ENCODE data around the gene DCLK3.
A peak's percentile ranks its signal among the peaks of the same experiment; 100 is the strongest.

Gene DCLK3

GRCh38 chr3:36707623-36708409, 56.5 kb downstream of the DCLK3 start:
- DNase-seq: no peak

GRCh38 chr3:36705015-36705414, 59.3 kb downstream of the DCLK3 start:
- DNase-seq: no peak

DNA sequence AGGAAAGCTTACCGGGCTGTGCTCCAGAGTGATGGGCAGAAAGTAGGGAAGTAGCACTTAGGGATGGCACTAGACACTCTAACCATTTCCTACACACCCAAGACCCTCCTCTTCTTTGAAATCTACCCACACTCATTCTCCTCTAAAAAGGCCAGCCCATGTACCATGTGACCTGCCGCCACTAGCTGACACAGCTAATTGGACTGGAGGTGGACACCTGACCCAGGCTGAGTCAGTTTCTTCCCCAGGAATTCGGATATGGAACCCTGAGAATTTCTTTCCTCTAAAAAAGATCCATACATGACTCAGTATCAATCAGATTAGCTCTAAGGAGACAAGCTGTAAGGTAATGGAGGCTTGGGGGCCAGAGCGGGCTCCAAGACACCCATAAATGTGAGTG, 60.1 kb downstream of the DCLK3 start:
- no peak for DNase-seq

DNA sequence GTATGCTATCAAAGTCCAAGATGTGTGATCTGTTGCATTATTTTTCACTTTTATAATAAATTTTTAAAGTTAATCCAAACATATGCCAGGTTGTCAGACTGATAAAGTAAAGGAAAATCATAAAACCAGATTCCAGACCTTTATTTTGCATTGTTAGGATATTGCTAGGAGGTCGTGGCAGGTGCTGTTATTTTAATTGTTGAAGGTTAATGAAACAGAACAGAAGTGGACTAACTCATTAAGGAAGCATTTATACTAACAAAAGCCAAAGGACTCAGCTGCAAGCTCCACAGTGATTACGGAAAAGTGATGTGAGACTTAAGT, 63.1 kb downstream of the DCLK3 start:
- no peak for DNase-seq

DNA sequence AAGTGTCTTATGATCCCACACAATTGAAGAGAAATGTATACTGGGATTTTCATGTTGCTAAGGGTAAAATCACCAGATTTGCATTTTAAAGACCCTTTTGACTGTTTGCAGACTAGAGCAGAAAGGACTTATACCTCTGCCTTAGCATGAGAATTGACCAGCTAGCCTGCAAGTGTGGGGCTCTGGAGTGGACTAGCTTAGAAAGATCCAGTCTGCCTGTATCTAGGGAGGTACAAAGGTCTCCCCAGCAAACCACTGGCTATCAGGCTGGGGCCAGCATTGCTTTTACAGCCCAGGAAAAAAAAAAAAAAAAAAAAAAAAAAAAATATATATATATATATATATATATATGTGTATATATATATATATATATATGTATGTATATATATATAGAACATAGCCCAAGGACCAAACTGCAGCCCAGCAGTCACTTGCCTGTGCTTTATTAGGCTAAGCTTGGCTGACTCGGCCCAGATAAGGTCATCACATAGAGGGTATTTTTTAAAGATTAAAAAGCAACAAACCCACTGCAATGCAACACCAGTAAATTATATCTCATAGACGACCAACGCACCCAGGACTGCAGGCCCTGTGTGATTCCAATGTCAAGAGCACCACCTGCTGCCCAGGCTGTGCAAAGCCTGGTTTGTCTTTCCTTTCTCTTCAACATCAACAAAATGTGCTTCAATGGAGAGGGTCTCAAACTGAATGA, 63.7 kb downstream of the DCLK3 start:
- DNase-seq: peak; percentile 72

- DNase-seq: no peak
Measured at GRCh38 chr3:36698314-36698713, 66.0 kb downstream of the DCLK3 start.

- DNase-seq: no peak
Measured at GRCh38 chr3:36697229-36698001, 66.9 kb downstream of the DCLK3 start.

DNA sequence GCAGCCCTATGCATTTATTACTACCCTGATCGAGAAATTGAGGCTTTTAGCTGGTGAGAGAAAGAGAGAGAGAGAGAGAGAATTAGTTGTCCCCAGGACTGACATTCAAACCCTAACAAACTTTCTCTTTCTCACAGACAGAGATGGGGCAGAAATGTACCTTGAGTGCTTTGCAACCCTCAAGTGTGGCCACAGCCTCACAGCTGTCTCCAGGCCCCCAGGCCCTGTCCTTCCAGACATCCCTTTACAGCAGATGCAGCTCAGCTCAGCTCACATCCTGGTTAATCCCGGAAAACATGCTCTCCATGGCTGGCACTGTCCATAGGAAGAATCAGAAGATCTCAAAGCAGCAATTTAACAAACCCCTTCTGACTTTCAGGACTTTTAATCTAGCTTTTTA, 67.6 kb downstream of the DCLK3 start:
- no peak for DNase-seq

DNA sequence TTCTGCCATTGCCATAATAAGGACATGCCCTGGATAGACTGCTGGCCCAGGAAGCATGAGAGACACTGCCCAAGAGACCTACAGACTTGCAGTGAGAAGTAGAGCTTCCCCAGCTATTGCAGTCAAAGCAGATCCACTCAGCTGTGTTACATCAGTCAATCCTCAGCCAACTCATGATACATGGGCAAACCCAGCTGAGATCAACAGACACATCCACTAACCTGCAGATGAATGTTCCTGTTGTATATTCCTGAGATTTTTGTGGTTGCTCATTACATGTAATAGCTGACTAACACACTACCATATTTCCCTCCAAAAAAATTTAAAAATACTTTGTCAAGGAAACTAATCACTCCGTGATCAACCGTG, 68.6 kb downstream of the DCLK3 start:
- DNase-seq: no peak

GRCh38 chr3:36695113-36695768, 69.1 kb downstream of the DCLK3 start:
- no peak for DNase-seq

DNA sequence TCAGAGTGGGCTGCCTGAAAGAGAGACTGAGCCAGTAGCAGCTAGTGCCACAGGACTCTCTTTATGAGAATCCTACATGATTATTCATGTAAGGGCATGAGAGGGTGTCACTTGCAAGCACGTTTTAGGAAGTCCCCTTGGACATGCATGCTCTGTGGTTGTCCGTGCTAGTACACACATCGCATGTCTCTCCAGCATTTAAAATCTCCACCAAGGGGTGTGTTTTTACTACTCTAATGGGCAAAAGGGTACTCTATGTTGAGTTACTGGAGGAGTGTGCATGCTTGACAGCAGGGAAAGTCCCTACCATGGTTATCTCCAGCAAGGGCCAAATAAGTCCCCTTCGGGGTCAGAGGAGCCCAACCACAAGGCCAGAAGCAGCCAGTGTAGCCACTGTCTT, 70.7 kb downstream of the DCLK3 start:
- DNase-seq: no peak

DNA sequence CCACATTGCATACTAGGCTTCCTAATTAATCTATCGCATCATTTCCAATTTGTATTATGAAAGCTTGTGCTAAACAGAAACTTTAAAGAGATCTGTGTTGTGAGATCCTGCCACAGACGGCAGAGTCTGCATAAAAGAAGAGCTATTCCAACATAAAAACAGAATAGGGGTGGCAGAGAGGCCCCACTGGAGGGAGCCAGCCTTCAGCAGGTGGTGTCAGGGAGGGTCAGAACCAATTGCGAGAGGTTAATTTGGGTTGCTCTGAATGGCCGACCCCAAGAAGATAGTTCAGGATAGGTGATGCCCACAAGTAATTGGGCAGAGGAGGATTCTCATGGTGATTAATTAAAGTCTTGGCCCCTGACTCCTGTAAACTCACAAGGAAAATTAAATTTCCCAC, 74.8 kb downstream of the DCLK3 start:
- no peak for DNase-seq

DNA sequence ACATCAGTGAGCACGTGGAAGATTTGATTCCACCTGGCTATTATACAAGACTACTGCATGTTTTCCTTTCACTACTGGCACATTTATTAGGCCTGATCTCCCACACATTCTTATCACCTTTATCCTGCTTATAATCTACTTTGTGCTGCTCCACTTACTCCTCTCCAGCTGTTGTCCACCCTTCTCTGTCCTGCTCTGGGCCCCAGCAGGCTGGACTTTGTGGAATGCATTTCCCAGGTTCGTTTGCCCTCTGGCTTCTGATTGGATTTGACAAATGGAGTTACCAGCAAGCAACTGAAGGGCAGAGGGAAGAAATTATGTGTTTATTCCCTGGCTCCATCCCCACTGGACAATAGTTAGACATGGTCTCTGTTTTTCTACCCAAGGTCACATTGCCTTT, 75.5 kb downstream of the DCLK3 start:
- no peak for DNase-seq

DNA sequence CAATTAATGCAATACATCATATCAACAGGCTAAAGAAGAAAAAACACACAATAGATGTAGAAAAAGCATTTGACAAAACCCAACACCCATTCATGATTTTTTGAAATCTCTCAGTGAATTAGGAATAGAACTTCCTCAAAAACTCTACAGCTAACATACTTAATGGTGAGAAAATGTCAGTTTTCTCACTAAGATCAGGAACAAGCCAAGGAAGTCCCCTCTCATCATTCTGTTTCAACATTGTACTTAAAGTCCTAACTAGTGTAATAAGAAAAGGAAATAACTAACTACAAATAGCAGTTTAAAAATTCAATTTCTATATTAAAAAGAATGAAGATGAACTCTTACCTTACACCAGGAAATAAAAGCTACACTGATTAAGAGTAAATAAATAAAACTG, 77.8 kb downstream of the DCLK3 start:
- DNase-seq: no peak

DNA sequence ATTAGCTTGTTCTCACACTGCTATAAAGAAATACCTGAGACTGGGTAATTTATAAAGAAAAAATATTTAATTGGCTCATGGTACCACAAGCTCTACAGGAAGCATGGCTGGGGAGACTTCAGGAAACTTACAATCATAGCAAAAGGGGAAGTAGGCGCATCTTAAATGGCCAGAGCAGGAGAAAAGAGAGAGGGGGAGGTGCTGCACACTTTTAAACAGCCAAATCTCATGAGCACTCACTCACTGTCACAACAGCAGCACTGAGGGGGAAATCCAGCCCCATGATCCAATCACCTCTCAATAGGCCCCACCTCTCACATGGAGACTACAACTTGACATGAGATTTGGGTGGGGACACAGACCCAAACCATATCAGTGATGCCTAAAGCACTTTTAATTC, 82.5 kb downstream of the DCLK3 start:
- DNase-seq: no peak

- DNase-seq: no peak
Measured at GRCh38 chr3:36680952-36681351, 83.4 kb downstream of the DCLK3 start.

GRCh38 chr3:36679384-36680200, 84.8 kb downstream of the DCLK3 start:
- DNase-seq: no peak

DNA sequence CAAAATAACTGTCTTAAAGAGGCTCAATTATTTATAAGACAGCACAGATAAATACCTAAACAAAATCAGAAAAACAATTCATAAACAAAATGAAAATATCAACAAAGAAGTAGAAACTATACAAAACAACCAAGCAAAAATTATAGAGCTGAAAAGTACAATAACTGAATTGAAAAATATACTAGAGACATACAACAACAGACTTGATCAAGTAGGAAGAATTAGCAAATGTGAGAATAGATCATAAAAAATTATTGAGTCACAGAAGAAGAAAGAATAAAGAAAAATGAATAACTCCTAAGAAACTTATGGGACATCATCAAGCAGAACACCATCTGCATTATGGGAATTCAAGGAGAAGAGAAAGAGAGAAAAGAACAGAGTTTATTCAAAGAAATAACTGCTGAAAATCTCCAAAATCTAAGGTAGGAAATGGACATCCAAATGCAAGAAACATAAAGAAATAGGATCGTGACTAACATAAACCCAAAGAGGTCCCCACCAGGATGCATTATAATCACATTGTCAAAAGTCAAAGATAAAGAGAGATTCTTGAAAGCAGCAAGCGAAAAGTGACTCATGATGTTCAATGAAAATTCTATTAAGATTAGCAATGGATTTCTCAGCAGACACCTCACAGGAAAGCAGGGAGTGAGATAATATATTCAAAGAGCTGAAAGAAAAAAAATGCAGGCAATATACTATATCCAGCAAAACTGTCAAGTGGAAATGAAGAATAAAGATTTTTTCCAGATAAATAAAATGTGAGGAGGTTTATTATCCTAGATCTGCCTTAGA, 85.9 kb downstream of the DCLK3 start:
- DNase-seq: no peak

DNA sequence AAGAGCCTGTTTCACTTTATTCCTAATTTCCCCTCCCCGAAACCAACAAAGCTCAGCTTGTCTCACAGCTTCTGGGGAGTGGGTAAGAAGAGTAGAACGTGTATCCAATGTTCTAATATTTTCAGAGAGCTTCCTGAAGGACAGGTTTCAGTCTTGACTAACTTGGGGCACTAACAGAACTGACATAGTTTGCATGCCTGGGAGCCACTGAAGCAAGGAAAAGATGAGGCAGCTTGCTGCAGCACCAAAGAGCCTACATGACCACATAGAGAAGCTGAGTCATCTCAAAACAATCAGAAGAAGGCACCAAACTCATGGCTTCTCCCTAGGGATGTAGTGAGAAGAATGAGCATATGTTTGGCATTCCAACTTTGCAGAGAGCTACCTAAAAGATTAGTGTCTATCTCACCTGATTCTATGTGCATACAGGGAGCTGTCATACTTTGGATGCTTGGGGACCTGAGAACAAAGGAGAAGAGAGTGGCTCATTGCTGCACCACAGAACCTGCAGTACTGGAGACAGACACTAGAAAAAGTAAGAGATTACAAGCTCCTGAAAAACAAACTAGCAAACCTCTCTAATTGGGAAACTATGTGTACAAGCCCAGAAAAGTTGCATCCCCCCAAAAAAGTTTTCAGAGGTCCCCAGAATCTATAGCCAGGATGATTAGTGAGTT, 86.9 kb downstream of the DCLK3 start:
- DNase-seq: no peak

- DNase-seq: no peak
Measured at GRCh38 chr3:36674816-36675215, 89.5 kb downstream of the DCLK3 start.

DNA sequence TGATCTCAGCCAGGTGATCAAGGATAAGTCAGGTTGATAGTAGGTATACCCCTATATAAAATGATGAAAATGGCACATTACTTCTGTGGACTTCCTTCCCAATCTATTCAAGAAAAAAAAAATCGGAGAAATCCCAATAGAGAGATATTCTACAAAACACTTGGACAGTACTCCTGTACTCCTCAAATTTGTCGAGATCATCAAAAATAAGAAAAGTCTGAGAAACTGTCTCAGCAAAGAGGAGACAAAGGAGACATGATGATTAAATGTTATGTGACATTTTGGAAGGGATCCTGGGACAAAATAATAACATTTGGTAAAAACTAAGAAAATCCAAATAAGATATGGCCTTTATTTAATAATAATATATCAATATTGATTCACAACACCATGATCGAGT, 94.6 kb downstream of the DCLK3 start:
- DNase-seq: no peak
